Activated CD4-positive, alpha-beta T cell treated with anti-CD3 and anti-CD28 coated beads, Interleukin-2, amount 50 U/mL, for 4 hours (primary cell): ENCODE results near the gene PIP5K1C.

Experiments used
- DNase-seq, 2 experiments: peaks; one replicate each; pipeline ENCODE4 v3.0.0-alpha.2; 2020

The PIP5K1C gene

GRCh38 chr19:3700242-3701032, at the start of gene PIP5K1C:
PIP5K1C (minus strand) TSS chr19:3700468; CDS start chr19:3700390, 78 bp downstream.
- peak; percentile 91 to 92 for DNase-seq

- DNase-seq: no peak
These were observed 48.7 kb upstream of the PIP5K1C start for GRCh38 chr19:3748965-3749364.

- DNase-seq: no peak
These were observed 46.2 kb upstream of the PIP5K1C start for GRCh38 chr19:3746371-3747056.

GRCh38 chr19:3745363-3746045, 45.2 kb upstream of the PIP5K1C start:
- DNase-seq: no peak

- DNase-seq: no peak
These were observed 43.2 kb upstream of the PIP5K1C start for GRCh38 chr19:3743486-3743885.

GRCh38 chr19:3740431-3740830, 40.2 kb upstream of the PIP5K1C start:
- DNase-seq: no peak

- no peak for DNase-seq
These were observed 38.4 kb upstream of the PIP5K1C start for GRCh38 chr19:3738477-3739220.

- no peak for DNase-seq
These were observed 37.4 kb upstream of the PIP5K1C start for GRCh38 chr19:3737487-3738205.

- no peak for DNase-seq
These were observed 35.9 kb upstream of the PIP5K1C start for GRCh38 chr19:3736106-3736724.

- DNase-seq: no peak
These were observed 34.0 kb upstream of the PIP5K1C start for GRCh38 chr19:3734310-3734600.

GRCh38 chr19:3733549-3734309, 33.5 kb upstream of the PIP5K1C start:
- DNase-seq: no peak

- DNase-seq: no peak
These were observed 31.8 kb upstream of the PIP5K1C start for GRCh38 chr19:3732108-3732507.

- no peak for DNase-seq
These were observed 30.2 kb upstream of the PIP5K1C start for GRCh38 chr19:3730457-3730958.

GRCh38 chr19:3725640-3726310, 25.5 kb upstream of the PIP5K1C start:
- no peak for DNase-seq

- no peak for DNase-seq
These were observed 24.9 kb upstream of the PIP5K1C start for GRCh38 chr19:3725121-3725520.

GRCh38 chr19:3723883-3724282, 23.6 kb upstream of the PIP5K1C start:
- no peak for DNase-seq

GRCh38 chr19:3723110-3723488, 22.8 kb upstream of the PIP5K1C start:
- no peak for DNase-seq

GRCh38 chr19:3722443-3723109, 22.3 kb upstream of the PIP5K1C start:
- no peak for DNase-seq

GRCh38 chr19:3721887-3722442, 21.7 kb upstream of the PIP5K1C start:
- DNase-seq: no peak
